ENCODE measurements around the gene HPD.
A peak's percentile ranks its signal among the peaks of the same experiment; 100 is the strongest.

HPD gene

DNA sequence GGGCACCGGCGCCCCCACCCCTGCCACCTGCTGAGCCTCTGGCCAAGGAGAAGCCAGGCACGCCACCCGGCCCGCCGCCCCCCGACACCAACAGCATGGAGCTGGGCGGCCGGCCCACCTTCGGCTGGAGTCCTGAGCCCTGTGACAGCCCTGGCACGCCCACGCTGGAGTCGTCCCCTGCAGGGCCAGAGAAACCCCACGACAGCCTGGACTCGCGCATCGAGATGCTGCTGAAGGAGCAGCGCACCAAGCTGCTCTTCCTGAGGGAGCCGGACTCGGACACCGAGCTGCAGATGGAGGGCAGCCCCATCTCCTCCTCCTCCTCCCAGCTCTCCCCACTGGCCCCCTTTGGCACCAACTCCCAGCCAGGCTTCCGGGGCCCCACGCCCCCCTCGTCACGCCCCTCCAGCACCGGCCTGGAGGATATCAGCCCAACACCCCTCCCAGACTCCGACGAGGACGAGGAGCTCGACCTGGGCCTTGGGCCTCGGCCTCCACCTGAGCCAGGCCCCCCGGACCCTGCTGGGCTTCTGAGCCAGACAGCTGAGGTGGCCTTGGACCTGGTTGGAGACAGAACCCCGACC, 48.3 kb downstream of the HPD start:
- no peak for DNase-seq

DNA sequence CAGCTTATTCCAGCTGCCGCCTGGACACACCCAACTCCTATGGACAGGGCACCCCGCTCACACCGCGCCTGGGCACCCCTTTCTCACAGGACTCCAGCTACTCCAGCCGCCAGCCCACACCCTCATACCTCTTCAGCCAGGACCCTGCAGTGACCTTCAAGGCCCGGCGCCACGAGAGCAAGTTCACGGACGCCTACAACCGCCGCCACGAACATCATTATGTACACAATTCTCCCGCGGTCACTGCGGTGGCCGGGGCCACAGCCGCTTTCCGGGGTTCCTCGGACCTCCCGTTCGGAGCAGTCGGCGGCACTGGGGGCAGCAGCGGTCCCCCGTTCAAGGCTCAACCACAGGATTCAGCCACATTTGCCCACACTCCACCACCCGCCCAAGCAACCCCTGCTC, 48.9 kb downstream of the HPD start:
- DNase-seq, result no peak

DNA sequence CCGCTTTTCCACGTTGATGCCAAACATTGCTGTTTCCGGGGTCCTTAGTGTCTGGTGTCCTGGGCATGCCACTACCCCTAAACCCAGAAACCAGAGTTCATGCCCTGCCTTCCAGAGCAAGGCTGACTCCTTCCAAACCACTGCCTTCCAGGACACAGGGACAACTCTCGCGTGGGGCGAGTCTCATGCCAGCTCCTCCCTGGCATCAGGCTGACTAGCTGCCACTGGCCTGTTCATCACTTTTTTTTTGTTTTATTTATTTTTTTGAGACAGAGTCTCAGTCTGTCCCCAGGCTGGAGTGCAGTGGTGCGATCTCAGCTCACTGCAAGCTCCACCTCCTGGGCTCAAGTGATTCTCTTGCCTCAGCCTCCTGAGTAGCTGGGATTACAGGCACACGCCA, 50.0 kb downstream of the HPD start:
- no peak for DNase-seq

DNA sequence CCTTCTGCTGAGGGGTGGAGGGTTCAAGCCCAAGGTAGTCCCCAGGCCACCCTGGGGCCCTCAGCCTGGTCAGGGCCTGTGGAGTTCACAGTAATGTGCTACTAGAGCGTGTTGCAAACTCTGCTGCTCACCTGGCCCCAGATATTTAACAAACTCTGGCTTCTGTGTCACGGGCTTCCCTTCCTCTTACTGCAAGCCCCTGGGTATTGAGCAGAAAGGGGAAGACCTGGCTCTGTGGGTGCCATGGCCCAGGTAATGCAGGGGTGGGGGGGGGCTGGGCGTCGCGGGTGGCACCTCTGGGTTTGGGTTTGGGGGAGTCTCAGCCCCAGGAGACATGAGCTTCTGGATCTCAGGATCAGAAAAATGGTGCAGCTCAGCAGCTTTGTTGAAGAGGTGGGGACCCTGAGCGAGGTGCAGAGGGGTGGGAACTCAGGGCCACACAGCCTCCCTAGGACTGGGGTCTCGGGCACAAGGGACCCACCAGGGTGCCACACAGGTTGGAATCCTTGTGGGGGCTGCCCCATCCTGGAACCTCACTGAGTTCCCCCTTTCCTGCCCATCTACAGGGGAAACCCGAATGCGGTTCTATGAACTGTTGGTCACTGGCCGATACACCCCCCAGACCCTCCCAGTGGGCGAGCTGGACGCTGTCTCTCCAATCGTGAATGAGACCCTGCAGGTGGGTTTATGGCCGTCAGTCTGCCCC, 50.9 kb downstream of the HPD start:
- DNase-seq, result no peak

DNA sequence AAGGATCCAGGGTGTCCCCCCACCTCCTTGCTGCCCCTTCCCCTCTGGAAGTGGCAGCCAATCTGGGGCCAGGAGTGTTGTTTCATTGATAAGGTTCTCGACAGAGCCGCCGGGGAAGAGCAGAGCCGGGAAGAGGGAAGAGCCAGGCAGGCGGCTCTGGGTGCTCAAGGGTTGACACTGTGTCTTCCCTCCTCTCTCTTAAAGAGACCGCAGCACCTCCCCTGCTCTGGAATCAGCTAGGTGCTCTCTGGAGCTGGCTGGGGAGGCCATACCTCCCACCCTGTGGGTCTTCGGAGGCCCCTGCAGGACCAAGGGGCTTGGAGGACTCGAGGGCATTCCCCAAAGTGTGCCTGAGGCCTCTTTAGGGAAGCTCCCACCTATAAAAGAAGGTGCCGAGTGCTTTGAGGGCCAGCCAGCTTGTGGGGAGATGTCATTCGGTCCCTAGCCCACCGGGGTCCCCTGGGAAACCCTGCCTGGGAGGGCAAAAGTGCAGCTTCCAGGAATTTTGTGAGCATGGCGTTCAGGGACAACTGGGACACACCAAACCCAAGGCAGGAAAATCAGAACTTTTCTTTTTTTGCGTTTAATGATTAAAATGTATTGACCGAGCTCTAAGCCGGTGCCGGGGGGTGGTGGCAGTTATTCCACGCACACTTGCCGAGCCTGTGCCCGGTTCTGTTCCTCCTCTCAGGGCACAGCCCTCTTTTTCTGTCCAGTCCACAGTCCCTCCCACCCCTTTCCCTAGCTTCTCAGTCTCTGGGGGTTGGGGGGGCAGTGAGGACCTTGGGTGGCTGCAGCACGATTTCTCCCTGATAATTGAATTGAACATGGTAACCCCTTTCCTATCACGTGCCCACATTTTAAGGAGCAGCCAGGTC, 51.9 kb downstream of the HPD start:
- peak; percentile 64 for DNase-seq

DNA sequence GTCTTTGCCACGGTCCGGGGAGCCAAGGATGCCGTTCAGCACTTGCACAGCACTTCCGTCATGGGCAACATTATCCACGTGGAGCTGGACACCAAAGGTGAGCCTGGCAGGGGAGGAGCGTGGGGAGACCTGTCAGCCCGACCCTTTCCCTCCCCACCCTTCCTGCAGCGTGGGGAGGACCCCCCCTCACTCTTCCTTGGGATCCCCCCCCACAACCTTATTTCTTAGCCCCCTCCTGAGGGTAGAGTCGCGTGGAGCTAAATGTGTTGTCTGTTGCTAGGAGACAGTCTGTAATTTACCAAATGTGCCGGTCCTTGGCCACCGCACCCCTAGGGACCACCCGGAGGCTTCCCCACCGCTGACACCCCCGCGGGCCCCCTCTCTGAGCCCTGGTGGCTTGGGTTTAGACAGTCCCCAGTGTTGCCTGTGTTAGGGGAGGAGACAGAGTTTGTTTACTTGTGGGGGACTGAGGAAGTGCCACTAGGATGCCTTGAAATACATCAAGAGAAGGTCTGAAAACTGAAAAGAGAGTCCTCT, 52.6 kb downstream of the HPD start:
- no peak for DNase-seq

DNA sequence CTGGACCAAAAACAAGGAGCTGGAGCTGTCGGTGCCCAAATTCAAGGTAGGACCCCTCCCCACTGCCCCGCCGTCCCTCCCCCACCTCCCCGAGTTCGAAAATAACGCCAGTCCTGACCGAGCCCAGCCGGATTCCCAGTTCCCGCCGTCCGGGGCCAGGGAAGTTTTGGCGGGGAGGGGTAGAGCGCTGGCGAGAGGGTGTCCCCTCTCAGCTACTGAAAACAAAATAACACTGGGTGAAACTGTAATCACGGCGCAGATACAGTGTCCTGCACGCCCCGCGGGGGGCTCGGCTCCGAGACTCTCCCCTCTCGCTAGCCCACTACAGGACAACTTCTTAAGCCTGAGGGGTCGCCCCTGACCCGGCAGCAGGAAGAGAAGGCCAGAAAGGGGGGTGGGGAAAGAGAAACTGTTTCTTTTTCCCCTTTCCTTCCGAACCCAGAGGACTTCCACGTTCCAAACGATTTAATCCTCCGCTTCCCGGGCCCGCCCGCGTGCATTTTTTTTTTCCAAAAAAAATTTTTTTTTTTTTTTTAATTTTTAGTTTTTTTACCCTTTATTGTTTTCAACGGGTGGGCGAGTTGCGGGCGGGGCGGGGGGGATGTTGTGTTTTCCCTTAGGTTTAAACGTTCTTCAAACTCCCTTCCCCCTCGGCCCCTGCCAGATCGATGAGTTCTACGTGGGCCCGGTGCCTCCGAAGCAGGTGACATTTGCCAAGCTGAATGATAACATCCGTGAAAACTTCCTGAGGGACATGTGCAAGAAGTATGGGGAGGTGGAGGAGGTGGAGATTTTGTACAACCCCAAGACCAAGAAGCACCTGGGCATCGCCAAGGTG, 53.3 kb downstream of the HPD start:
- peak; percentile 72 for DNase-seq

DNA sequence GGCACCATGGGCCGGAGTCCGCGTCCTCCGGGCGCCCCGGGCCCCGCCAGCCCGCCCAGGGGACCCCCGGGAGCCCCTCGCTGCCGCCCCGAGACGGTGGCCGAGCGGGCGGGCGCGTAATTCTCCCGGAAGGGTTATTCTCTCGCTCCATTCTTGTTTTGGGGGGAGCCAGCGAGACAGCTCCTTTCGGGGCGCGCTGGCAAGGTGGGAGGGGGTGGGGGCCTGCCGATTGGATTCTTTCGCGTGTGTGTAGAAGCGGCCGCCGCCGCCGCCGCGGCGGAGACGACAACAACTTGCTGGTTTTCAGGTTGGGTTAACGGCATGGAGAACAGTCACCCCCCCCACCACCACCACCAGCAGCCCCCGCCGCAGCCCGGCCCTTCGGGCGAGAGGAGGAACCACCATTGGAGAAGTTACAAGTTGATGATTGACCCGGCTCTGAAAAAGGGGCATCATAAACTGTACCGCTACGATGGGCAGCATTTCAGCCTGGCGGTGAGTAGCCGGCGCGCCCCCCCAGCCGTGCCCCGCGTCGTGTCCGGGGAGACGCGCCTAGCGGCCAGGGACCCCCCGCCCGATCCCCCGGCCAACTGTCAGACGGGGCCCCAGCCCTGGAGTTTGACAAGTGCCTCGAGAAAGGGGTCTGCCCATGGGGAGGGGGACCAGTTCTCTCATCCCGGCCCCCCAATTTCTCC, 54.1 kb downstream of the HPD start:
- peak; percentile 46 for DNase-seq

DNA sequence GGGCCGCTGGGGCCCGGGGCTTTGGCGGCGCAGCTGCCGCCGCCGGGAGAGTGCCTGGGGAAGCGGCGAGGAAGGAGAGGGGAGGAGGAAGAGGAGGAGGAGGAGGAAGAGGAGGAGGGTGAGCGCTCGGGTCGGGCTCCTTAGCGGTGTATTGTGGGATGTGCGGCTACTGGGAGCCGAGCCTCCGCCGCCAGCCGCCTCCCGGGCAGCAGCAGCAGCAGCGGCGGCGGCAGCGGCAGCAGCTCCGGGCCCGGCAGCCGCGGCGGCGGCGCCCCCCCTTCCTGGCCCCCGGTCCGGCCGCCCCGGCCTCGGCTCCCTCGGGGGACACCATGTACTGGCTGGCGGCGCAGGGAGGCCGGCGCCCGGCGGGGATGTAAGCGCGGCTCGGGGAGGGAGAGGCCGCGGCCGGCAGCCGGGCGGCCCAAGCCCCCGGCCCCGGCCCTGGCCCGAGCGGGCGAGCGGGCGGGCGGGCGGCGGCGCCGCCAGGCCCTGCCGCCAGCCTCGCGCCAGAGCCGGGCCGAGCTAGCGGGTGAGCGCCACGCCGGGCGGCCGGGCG, 54.7 kb downstream of the HPD start, which contains the start of gene SETD1B:
Gene SETD1B, plus strand, starts transcription at position 149 of the 556 bp plus-strand sequence. CDS start 729 bp downstream, outside the sequence.
- DNase-seq, result peak; percentile 64

DNA sequence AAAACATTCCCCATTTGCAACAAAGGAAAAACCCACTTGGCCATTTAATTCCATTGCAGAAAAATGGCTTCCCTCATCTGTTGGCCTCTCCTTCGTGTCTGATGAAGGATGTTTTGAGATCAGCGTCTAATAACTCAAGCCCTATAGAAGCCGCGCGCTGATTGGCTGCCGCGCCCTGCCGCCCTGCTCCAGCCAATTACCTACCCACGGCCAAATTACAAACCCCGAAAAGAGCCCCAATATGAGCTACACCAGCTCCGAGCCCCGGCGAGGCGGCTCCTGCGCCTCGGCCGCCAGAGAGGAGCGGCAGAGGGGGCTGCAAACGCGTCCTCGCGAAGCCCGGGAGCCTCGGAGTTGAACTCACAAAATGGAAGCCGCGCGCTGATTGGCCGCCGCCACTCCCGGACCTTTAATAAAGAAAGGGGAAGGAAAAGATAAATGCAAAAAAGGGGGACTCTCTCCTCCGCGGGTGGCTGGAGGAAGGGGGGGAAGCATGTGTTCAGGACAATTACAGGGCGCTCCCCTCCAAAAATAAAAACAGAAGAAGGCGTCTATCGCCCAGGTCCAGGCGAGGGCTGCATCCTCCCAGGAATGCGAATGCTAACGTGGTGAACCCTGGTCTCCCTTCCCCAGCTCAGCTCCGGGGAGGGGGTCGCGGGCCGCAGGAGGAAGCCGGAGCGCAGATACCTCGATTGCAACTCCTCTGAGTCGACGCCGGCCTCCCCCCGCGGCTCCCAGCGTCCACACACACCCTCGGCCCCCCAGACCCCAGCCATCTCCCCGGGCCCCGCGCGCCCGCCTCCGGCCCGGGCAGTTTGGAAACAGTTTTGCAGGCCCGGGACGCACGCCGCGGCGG, 55.6 kb downstream of the HPD start:
- peak; percentile 99 for DNase-seq

DNA sequence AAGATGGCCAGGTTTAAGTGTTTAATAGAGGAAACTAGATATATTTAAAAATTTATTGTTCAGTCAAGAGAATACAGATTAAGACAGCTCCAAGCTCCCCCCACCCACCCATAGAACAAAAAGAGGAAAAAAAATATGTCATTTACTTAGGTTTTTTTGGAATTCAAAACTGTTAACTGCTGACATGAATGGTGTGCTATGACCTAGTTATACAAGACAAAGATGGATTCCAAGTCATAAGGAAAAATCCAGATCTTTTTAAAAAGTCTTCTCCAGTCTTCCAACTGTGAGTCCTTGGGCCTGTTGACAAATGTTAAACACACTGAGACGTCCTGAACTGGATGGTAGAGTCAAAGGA, 56.2 kb downstream of the HPD start:
- no peak for DNase-seq

DNA sequence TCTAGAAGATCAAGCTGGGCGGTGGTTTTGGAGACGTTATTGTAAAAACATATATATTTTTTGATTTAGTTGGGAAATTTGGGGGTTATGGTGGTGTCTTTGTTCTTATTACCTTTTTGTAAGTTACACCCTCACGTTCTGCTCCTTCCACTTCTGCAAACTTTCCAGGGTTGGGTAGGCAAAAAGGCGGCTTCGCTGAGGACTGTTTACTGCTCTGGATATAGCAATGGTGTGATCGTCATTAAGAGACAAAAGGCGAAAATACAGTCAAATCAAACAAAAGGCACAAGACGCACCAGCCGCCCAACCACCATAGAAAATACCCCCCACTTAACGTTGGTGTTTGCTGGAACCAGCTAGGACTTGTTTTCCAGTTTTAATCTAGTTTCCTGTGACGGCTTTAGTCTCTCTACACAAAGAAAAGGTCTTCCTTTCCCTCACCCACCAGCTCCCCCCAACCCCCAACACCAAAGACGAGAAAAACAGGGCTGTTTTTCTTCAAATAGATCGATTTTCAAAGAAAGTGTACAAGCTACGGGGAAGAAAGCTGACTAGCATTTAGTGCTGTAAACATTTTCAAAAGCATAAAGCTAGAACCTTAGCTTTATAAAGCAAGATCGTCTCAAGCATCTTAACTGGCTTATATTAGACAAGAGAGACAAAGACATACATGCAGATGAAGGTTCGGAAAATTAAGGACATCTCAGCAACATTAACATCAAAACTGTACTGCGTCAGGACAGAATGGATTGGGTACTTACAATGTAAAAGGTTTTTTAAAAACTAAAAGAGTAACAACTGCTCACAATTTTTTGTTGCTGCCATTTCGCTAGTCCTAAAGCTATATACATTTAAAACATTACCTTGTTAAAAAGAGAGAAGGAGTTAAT, 56.8 kb downstream of the HPD start:
- DNase-seq, result peak; percentile 76

DNA sequence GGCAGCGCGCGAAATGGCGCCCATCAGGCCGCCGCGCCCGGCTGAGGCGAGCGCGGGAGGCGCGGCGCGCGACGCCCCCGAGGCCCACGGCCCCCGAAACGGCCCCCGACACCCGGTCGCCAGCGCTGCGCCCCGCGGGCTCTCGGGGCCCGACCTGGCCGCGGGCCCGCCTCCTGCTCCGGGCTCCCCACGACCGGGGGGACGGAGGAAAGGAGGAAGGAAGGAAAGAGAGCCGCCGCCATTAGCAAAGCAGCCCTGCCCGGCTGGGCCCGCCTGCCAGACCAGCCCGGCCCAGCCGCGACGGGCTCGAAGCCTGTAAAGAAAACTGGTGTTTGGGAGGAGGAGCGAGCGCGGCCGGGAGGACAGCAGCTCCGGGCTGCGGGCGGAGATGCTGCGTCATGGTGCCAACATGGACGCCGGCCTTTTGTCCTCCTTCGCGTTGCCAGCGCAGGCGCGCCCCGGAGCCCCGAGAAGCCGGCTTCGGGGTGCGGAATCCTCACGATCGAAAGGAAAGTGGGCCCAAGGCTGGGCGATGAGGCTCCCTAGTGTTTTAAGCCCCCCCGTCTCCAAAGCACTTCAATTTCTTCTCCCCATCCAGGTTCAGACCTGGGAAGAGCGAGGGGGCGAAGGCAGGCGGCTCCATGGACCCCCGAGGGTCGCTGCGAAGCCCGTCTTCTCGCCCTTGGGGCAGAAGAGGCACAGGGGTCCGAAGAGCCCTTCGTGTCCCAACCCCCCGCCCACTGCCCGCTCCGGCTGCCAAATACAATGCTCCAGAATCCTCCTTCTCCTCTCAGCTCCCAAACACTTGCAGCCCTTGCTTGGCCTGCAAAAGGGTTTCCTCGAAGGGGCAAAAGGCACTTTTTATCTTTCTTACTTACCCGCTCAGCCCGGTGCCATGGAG, 57.7 kb downstream of the HPD start:
- peak; percentile 88 for DNase-seq

DNA sequence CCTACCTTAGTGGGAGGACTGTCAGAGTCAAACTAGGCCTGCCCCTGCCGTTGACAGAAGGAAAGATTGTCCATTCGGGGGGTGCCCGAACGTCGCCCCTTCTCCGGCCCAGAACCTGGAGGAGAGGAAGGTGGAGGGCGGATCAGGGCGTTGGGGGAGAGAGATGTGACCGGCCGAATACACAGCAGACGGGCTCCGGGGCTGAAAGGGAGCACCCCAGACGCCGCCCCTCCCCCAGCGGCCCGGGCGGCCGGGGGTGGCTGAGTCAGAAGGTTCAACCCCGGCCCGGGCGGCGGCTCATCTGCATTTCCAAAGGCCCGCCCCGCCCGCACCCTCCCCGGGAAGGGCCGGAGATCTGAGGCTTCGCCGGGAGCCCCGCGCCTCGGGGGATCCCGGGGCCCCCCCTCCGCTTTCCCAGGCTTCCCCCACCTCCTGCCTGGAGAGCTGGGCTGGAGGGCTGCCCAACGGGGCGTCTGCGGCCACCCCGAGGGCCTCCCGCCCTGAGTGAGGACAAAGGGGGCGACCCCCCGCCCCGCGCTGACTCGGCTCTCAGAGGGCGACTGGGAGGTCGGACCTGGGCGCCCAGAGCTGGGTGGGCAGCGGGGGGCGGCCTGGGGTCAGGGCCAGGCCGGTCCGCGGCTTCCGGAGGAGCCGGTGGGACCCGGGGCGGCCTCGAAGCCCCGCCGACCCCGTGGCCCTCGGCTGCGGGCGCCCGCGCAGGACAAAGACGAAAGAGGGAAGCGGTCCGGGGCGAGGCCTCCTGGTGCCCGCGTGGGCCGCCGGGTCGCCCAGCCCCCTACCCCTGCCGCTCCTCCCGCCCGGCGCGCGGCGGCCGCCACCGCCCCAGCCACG, 58.6 kb downstream of the HPD start:
- DNase-seq, result peak; percentile 84

DNA sequence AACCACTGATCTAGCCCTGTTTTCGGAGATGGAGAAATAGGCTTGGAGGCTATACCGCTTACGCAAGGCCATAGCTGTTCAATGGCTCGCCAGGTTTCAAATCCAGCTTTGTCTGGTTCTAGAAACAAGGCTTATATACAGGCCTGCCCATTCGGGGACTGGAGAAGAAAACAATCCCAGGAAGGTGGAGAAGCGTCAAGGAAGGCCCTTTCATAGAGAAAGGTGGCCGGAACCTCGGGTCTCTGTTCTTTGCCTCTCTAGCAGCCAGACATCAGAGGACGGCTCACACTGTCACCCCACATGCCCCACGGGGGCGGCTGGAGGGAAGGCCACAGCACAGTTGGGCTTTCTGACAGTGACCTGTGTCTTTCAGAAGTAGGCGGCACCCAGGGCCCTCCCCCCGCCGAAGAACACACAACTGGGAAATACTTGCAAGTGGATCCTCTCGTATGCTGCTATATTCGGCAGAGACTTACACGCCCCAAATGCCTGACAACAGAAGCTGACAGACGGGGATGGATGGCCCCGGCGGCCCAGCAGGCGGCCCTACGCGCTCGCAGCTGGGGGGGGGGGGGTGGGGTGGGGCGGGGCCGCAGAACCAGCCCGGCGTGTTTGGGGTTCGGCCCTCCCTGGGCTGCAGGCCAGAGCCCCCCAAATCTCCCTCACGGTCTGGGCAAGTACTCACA, 59.4 kb downstream of the HPD start:
- peak; percentile 77 for DNase-seq

DNA sequence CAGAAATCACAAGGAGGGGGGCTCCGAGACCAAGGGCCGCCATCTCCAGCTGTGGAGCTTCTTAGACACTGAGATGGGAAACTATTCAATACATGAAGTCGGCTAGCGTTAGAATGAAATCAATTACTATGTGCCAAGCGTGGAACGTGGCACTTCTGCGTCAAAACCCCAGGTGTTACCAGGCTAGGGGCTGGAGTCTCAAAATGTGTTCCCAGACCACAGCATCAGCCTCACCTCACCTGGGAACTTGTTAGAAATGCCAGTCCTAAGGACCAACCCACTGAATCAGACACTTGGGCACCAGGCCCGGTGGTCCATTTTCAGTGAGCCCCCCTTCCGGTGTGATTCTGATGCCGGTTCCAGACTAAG, 59.9 kb downstream of the HPD start:
- no peak for DNase-seq
